ENCODE measurements around the gene SGMS1. TPM values are rescaled to one million over a fixed set of nuclear protein-coding genes. Genes with fewer than 3 reads are reported as not detected.

The SGMS1 gene
- total and polyA plus RNA-seq, 2 donors (not counting 1 experiment from before 2014, with no cell fraction given), result 10.0 to 43.5 TPM

DNA sequence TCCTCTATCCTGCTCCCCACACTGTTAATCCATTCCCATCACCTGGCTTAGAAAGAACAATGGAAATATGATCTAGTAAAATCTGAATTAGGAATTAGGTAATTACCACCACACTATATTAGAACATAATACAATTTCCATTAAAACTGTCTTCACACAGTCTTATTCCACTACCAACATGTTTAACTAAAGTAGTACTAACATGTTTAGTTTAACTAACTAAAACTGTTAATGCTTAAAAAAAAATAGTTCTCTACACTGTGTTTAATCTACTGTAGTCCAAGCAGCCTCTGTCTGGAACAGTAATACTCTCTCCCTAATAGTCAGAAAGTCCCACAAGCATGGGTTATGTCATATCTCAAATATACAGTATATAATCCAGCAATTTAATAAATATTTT lies 150.8 kb downstream of the SGMS1 start:
- Histone ChIP-seq H3K4me1 (ENCODE audit: control insufficient read depth in 2 of 2, insufficient read depth in 2 of 2, low read length in 2 of 2) (peaks cover 12 to 18% of the 10 kb centered on the region in 2 donors), H3K9ac (ENCODE audit: low read length) (no peak overlapping the region), H4K20me1 (ENCODE audit: control insufficient read depth, insufficient read depth, low read length, poor library complexity, severe bottlenecking) (peaks cover 5% of the 10 kb centered on the region), H3K36me3 (replicated peaks in 1 of 2; ENCODE audit: control extremely low read depth in 1 of 2, control insufficient read depth in 1 of 2, extremely low read depth in 1 of 2, insufficient read depth in 2 of 2, low read length in 1 of 2) (peaks cover 3 to 9% of the 10 kb centered on the region in 2 experiments), H3K4me3 (ENCODE audit: control extremely low read depth in 1 of 5, extremely low read depth in 1 of 5, insufficient read depth in 1 of 5, low read depth in 2 of 5, low read length in 4 of 5) (no peak overlapping the region), H3K27ac (ENCODE audit: low read length in 2 of 2) (no peak overlapping the region), H3K9me3 (ENCODE audit: control extremely low read depth in 1 of 3, control insufficient read depth in 2 of 3, insufficient read depth in 1 of 3, low read length in 2 of 3) (peaks cover 0 to 10% (median 9%) of the 10 kb centered on the region in 3 donors), H3K4me2 (replicated peaks; ENCODE audit: low read depth, low read length, poor library complexity, severe bottlenecking) (no peak overlapping the region), H2AFZ (ENCODE audit: insufficient read depth, low read depth, low read length, poor library complexity, severe bottlenecking) (no peak overlapping the region), H3K27me3 (replicated peaks in 1 of 4; ENCODE audit: control extremely low read depth in 1 of 4, control insufficient read depth in 3 of 4, insufficient read depth in 4 of 4, low read length in 3 of 4) (no peaks in the 10 kb centered on the region), H3K79me2 (ENCODE audit: control insufficient read depth, insufficient read depth, low read length) (peaks cover 14% of the 10 kb centered on the region)
- DNase-seq (no peak), ATAC-seq (ENCODE audit: low read depth) (no peak)
- Mint-ChIP-seq H3K4me3 (no peak overlapping the region), H3K27me3 (no peaks in the 10 kb centered on the region), H3K4me1 (peaks cover 39% of the 10 kb centered on the region), H3K9me3 (ENCODE audit: insufficient read depth) (peaks cover 4% of the 10 kb centered on the region), H3K27ac (no peak overlapping the region)
- TF ChIP-seq, protein P1, sequence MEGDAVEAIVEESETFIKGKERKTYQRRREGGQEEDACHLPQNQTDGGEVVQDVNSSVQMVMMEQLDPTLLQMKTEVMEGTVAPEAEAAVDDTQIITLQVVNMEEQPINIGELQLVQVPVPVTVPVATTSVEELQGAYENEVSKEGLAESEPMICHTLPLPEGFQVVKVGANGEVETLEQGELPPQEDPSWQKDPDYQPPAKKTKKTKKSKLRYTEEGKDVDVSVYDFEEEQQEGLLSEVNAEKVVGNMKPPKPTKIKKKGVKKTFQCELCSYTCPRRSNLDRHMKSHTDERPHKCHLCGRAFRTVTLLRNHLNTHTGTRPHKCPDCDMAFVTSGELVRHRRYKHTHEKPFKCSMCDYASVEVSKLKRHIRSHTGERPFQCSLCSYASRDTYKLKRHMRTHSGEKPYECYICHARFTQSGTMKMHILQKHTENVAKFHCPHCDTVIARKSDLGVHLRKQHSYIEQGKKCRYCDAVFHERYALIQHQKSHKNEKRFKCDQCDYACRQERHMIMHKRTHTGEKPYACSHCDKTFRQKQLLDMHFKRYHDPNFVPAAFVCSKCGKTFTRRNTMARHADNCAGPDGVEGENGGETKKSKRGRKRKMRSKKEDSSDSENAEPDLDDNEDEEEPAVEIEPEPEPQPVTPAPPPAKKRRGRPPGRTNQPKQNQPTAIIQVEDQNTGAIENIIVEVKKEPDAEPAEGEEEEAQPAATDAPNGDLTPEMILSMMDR (IDR thresholded peaks at IDR 0.05), result no peak
- TF ChIP-seq EZH2 (IDR thresholded peaks at IDR 0.05; ENCODE audit: borderline replicate concordance, insufficient read depth, low read depth, low read length, poor library complexity, severe bottlenecking), result no peak
- CTCF ChIA-PET, result no interaction called here
- intact Hi-C loops (cut with micrococcal nuclease), result no loop called here
- POLR2A ChIA-PET, result no interaction called here

DNA sequence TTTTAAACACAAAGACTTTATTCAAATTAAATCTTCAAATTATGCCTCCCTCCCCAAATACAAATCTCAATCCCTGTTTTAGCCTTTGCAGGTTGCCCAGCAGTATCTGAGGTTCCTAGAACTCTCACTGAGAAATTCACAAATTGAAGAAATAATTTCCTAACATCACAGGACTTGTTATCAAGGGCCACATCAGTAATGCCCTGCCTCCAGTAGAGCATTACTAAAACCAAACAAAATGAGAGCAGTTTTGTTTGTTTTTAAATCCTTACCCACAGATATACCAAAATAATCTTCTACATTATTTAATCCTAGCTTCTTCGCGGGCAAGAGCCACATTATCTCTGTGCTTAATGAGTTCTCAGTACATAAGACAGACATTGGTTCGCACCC lies 152.2 kb downstream of the SGMS1 start:
- DNase-seq (no peak), ATAC-seq (ENCODE audit: low read depth) (no peak)
- H4K20me1 ChIP-seq (ENCODE audit: control insufficient read depth, insufficient read depth, low read length, poor library complexity, severe bottlenecking), result peaks cover 5% of the 10 kb centered on the region
- H3K27me3 ChIP-seq (replicated peaks in 1 of 4; ENCODE audit: control extremely low read depth in 1 of 4, control insufficient read depth in 3 of 4, insufficient read depth in 4 of 4, low read length in 3 of 4), result no peaks in the 10 kb centered on the region
- peaks cover 0 to 3% (median under 1%) of the 10 kb centered on the region in 3 donors for H3K9me3 ChIP-seq (ENCODE audit: control extremely low read depth in 1 of 3, control insufficient read depth in 2 of 3, insufficient read depth in 1 of 3, low read length in 2 of 3)
- H3K4me2 ChIP-seq (replicated peaks; ENCODE audit: low read depth, low read length, poor library complexity, severe bottlenecking), result no peak overlapping the region
- peaks cover 21% of the 10 kb centered on the region in 2 donors for H3K4me1 ChIP-seq (ENCODE audit: control insufficient read depth in 2 of 2, insufficient read depth in 2 of 2, low read length in 2 of 2)
- no peak overlapping the region for H3K27ac ChIP-seq (ENCODE audit: low read length in 2 of 2)
- intact Hi-C loops (cut with micrococcal nuclease), result no loop called here
- ChIA-PET CTCF (no interaction called here), POLR2A (no interaction called here)
- no peak overlapping the region for H3K4me3 Mint-ChIP-seq
- H3K79me2 ChIP-seq (ENCODE audit: control insufficient read depth, insufficient read depth, low read length), result peaks cover 1% of the 10 kb centered on the region
- H3K9me3 Mint-ChIP-seq (ENCODE audit: insufficient read depth), result no peaks in the 10 kb centered on the region
- no peak for TF ChIP-seq EZH2 (IDR thresholded peaks at IDR 0.05; ENCODE audit: borderline replicate concordance, insufficient read depth, low read depth, low read length, poor library complexity, severe bottlenecking)
- TF ChIP-seq, protein P1 (IDR thresholded peaks at IDR 0.05), result no peak
- WGBS (ENCODE audit: insufficient coverage), result no CpG with 5 or more reads among the region's 3 CpGs
- peaks cover under 1 to 3% of the 10 kb centered on the region in 2 experiments for H3K36me3 ChIP-seq (replicated peaks in 1 of 2; ENCODE audit: control extremely low read depth in 1 of 2, control insufficient read depth in 1 of 2, extremely low read depth in 1 of 2, insufficient read depth in 2 of 2, low read length in 1 of 2)
- no peak overlapping the region for H2AFZ ChIP-seq (ENCODE audit: insufficient read depth, low read depth, low read length, poor library complexity, severe bottlenecking)
- H3K27ac Mint-ChIP-seq, result no peak overlapping the region
- H3K4me1 Mint-ChIP-seq, result peaks cover 49% of the 10 kb centered on the region
- H3K27me3 Mint-ChIP-seq, result no peaks in the 10 kb centered on the region
- no peak overlapping the region for H3K4me3 ChIP-seq (ENCODE audit: control extremely low read depth in 1 of 5, extremely low read depth in 1 of 5, insufficient read depth in 1 of 5, low read depth in 2 of 5, low read length in 4 of 5)
- H3K9ac ChIP-seq (ENCODE audit: low read length), result no peak overlapping the region
